Fibroblast of the aortic adventitia (primary cell): ENCODE measurements around the gene AUNIP. TPM values are rescaled to one million over a fixed set of nuclear protein-coding genes. Genes with fewer than 3 reads are reported as not detected.

ENCODE experiments used
- DNase-seq: peaks from one replicate; pipeline ENCODE4 v3.0.0-alpha.2; 2010; ENCODE audit warnings: low read depth
- H3K4me3 ChIP-seq: 2 replicates; pipeline ENCODE4 v1.5.1; 2011; ENCODE audit warnings: low read depth, mild to moderate bottlenecking, control low read depth, low read length, moderate library complexity
- small RNA-seq: library from RNA; depleted of rRNA; stranded (forward); fragments of <200 nt; gene quantifications from one replicate; pipeline ENCODE3, GENCODE V24; 2012
- total RNA-seq: library from RNA; depleted of rRNA; stranded (reverse); fragments of >200 nt; gene quantifications from 2 replicates; pipeline ENCODE4 v1.2.3, GENCODE V29; 2012; ENCODE audit warnings: low replicate concordance
- TF ChIP-seq, protein P1 (sequence below): IDR thresholded peaks from 2 replicates; pipeline ENCODE4 v1.5.1; 2011; ENCODE audit warnings: mild to moderate bottlenecking, low read length, control low read depth, inconsistent platforms; ENCODE audit not compliant: insufficient read depth

Gene AUNIP
- total RNA-seq, 1 donor, result 4.8 TPM

DNA sequence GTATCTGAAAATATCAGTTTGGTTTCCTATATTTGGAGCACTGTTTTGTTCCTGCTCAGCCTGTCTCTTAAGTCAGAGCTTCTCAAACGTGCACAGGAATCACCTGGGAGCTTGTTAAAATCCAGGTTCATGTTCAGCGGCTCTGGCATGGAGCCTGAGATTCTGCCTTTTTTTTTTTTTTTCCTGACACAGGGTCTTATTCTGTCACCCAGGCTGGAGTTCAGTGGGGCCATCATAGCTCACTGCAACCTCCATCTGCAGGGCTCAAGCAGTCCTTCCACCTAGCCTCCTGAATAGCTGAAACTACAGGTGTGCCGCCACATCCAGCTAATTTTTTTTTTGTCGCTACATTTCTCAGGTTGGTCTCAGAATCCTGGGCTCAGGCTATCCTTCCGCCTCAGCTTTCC, 71.5 kb downstream of the AUNIP start:
- H3K4me3 ChIP-seq, result no peak overlapping the region
- TF ChIP-seq, protein P1, sequence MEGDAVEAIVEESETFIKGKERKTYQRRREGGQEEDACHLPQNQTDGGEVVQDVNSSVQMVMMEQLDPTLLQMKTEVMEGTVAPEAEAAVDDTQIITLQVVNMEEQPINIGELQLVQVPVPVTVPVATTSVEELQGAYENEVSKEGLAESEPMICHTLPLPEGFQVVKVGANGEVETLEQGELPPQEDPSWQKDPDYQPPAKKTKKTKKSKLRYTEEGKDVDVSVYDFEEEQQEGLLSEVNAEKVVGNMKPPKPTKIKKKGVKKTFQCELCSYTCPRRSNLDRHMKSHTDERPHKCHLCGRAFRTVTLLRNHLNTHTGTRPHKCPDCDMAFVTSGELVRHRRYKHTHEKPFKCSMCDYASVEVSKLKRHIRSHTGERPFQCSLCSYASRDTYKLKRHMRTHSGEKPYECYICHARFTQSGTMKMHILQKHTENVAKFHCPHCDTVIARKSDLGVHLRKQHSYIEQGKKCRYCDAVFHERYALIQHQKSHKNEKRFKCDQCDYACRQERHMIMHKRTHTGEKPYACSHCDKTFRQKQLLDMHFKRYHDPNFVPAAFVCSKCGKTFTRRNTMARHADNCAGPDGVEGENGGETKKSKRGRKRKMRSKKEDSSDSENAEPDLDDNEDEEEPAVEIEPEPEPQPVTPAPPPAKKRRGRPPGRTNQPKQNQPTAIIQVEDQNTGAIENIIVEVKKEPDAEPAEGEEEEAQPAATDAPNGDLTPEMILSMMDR, result no peak
- DNase-seq, result no peak

DNA sequence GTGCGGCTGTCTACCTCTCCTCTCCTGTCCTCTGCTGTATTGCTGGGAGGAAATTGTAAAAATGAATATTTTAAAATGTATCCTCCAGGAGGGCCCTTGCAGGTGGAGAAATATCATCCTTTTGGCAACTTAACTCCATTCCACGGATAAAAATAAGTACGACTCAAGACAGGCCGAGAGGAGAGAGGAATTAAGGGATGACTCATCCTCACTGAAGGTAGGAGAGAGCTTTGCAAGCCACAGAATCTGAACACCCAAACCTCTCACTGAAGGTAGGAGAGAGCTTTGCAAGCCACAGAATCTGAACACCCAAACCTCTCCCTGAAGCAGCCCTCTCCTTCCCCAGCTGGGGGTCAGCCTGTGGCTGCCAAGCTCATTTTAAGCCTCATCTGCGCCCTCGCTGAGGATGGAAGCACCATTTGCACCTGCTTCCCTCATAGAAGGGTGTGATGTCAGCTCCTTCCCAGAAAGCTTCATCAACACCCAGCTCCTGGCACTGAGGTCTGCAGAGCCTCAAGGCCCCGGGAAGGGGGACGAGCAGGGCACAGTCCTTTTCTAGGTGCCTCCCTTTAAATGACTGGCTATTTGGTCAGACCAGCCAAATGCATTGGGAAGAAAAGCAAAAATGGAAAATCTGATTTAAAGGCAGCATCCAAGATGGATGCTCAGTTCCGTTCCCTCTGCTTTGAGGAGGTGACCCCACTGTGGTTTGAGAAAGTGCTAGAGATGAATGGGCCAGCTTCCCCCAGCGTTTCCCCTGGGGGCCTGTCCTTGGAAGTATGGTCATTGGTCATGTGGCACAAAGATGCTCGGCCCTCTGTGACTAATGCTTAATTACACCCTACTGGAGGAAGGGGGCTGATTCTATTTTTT, 72.1 kb downstream of the AUNIP start:
- TF ChIP-seq, protein P1, result no peak
- peak; percentile 22 for DNase-seq
- H3K4me3 ChIP-seq, result no peak overlapping the region

DNA sequence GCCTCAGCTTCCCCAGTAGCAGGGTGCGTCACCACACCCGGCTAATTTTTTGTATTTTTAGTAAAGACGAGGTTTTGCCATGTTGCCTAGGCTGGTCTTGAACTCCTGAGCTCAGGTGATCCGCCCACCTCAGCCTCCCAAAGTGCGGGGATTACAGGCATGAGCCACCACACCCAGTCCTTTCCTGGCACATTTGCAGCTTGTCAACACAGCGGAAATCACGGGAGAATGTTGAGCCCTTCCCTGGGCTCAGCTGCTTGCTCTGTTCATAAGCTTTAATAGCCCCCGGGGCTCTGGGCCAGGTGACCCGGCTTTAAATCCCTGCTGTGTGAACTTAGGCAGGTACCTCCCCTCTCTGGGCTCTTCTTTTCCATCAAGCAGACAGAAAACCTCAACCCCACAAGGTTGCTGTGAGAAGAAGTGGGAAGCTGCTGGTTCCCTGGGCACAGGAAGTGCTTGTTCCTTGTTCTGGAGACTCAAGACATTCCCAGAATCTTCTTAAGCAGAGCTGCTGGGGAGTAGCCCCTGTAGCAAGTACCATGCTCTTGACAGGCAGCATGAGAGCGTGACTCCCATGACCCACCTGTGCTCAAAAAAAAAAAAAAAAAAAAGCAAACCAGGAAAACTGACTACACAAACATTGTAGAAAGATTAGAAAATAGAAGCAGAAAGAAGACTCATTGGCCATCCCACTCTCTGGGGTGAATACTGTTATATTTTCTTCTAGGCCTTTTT, 73.8 kb downstream of the AUNIP start:
- no peak for DNase-seq
- TF ChIP-seq, protein P1, result no peak
- H3K4me3 ChIP-seq, result no peak overlapping the region

DNA sequence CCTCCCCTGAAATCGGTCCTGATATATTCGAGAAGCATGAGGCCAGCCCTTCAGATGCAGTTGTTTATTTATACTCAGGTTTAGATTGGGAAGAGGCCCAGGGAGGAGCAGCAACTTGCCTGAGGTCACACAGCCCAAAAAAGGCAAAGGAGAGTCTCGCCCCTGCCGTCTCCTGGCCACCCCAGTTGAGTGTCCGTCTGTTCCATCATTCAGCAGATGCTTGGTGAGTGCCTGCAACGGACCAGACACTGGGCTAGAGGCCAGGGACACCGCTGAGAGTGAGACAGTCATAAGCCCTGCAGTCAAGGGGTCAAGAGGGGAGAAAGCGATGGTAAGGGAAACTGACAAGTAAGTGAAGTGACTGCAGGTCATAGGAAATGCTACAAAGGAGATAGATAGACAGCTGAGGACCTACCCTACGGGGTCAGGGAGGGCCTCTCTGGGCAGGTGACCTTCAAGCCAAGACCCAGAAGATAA, 74.6 kb downstream of the AUNIP start:
- H3K4me3 ChIP-seq, result no peak overlapping the region
- DNase-seq, result no peak
- TF ChIP-seq, protein P1, result no peak

Small RNA genes lying within 50 kb of the gene (small RNA-seq; reads per million reads assigned to genes)
- gene AL033528.1 (not detected), gene RF00019 (not detected), gene SNRPFP2 (not detected)

Other genes starting within 250 kb of the AUNIP start
- 6.6 and 32.0 TPM in 2 replicates for gene MAN1C1, start 242.7 kb downstream of the AUNIP start, total RNA-seq
- gene SELENON, start 59.3 kb downstream of the AUNIP start, total RNA-seq, result 10.2 and 35.0 TPM in 2 replicates
- gene MTFR1L, start 39.5 kb downstream of the AUNIP start, total RNA-seq, result 44.6 and 164 TPM in 2 replicates
- 2.8 and 6.9 TPM in 2 replicates for gene PAQR7, start 16.3 kb upstream of the AUNIP start, total RNA-seq
- gene STMN1, start 47.0 kb upstream of the AUNIP start, total RNA-seq, result 89.5 and 137 TPM in 2 replicates
- gene PAFAH2, start 138.6 kb upstream of the AUNIP start, total RNA-seq, result 8.7 and 9.8 TPM in 2 replicates
- gene EXTL1, start 162.3 kb upstream of the AUNIP start, total RNA-seq, result 0.18 and 0.74 TPM in 2 replicates
- gene SLC30A2, start 186.7 kb upstream of the AUNIP start, total RNA-seq, result not detected in 2 replicates
- 0.09 and 1.5 TPM in 2 replicates for gene TRIM63, start 208.2 kb upstream of the AUNIP start, total RNA-seq